AG04449 (cell line): ENCODE measurements around the gene PPP1R17.

ENCODE experiments used
- CTCF ChIA-PET: fragments of 350-600 bp; formaldehyde crosslinking; extraction: SDS; loops from one replicate; lab custom pipeline; 2021; ENCODE audit warnings: antibody characterized with exemption; lab: Yijun Ruan, JAX
- POLR2A ChIA-PET: fragments of 400-600, 350-600 bp; formaldehyde crosslinking; extraction: SDS; loops from one replicate; lab custom pipeline; 2020; ENCODE audit warnings: antibody characterized with exemption, inconsistent platforms; lab: Yijun Ruan, JAX
- DNase-seq: peaks from one replicate; pipeline ENCODE4 v3.0.0-alpha.2; 2010; ENCODE audit warnings: low read depth, low spot score
- H3K4me3 ChIP-seq: 2 replicates; pipeline ENCODE4 v1.5.1; 2011; ENCODE audit warnings: low read depth, mild to moderate bottlenecking, control low read depth, low read length
- TF ChIP-seq, protein P1 (sequence below): IDR thresholded peaks from one replicate; pipeline ENCODE4 v1.5.1; 2011; ENCODE audit warnings: mild to moderate bottlenecking, moderate library complexity, low read length, control low read depth, inconsistent platforms; ENCODE audit not compliant: insufficient read depth; ENCODE audit errors: missing control alignments

PPP1R17 gene

DNA sequence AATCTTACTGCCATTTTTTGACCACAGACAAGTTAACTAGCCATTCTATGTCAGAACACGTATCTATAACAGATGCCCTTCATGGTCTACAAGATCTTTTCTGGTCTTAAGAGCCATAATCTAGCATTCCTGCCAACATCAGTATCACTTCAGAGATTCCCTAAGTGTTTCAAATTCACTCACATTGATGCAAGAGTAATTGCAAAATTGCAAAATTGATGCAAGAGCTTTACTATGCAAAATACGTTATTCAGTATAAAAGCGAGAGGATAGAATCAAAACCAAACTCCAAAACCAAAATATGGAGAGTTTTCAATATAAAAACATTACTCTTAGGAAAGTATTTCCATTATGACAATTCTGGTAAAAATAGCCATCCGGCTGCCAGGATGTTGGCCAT lies 38.1 kb upstream of the PPP1R17 start:
- DNase-seq: no peak
- TF ChIP-seq, protein P1, sequence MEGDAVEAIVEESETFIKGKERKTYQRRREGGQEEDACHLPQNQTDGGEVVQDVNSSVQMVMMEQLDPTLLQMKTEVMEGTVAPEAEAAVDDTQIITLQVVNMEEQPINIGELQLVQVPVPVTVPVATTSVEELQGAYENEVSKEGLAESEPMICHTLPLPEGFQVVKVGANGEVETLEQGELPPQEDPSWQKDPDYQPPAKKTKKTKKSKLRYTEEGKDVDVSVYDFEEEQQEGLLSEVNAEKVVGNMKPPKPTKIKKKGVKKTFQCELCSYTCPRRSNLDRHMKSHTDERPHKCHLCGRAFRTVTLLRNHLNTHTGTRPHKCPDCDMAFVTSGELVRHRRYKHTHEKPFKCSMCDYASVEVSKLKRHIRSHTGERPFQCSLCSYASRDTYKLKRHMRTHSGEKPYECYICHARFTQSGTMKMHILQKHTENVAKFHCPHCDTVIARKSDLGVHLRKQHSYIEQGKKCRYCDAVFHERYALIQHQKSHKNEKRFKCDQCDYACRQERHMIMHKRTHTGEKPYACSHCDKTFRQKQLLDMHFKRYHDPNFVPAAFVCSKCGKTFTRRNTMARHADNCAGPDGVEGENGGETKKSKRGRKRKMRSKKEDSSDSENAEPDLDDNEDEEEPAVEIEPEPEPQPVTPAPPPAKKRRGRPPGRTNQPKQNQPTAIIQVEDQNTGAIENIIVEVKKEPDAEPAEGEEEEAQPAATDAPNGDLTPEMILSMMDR: no peak
- POLR2A ChIA-PET: no interaction called here
- no peak overlapping the region for H3K4me3 ChIP-seq
- CTCF ChIA-PET: interaction anchor here (0.6 to 3.6 kb wide), 15 partner anchors 10 to 561 kb away, joined by 3 to 27 read pairs (median 6); no protein-coding TSS in a partner anchor

DNA sequence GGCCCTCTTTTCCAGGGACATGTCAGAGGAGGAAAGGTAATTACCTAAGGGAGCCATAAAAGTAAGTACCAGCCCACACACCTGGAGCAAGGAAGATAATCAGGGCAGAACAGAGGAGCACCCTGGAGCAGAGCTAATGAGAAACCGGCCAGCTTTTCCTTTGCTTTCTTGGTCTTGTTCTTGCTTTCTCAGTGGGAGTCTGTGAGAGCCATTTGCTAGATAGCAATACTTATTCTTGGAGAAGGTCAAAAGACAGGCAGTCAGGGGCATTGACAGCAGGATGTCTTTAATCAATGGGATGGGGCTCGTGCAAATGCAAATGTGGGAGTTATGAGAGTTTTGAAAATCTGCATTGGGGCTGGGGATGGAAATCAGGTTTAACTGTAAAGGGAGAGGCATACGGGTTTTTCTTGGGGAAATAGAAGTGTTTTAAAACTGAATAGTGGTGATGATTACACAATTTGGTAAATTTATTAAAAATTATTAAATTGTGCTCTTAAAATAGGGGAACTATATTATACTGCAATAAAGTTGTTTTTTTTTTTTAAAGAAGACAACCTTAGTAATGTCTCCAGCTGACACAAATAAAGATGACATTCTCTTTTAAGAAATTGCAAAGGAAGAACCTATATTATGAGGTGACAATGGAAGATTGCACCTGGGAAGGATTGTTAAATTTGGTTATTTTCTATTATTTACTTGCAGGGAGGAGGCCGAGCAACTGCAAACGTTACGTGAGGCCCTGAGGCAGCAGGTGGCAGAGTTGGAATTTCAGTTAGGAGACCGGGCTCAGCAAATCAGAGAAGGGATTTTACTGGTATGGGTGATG lies 35.6 kb upstream of the PPP1R17 start:
- no peak for DNase-seq
- POLR2A ChIA-PET: no interaction called here
- CTCF ChIA-PET: interaction anchor here (0.8 to 3.6 kb wide), 3 partner anchors 83 to 554 kb away, joined by 3 to 27 read pairs (median 6); no protein-coding TSS in a partner anchor
- no peak overlapping the region for H3K4me3 ChIP-seq
- TF ChIP-seq, protein P1: no peak

DNA sequence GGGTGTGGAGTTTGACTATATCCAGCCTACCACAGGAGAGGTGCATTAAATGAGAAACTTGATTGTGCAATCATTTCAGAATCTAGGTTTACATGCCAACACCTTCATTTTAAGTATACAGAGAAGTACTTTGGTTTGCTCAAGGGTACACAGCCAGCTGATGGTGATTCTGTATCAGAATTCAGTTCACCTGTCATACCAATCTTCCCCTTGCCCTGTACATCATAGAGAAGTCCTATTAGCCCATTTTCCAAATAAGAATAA lies 35.0 kb upstream of the PPP1R17 start:
- no peak for DNase-seq
- POLR2A ChIA-PET: no interaction called here
- no peak overlapping the region for H3K4me3 ChIP-seq
- TF ChIP-seq, protein P1: no peak
- CTCF ChIA-PET: interaction anchor here (1.6 kb wide), 1 partner anchor 83 kb away, joined by 6 read pairs; no protein-coding TSS in a partner anchor

DNA sequence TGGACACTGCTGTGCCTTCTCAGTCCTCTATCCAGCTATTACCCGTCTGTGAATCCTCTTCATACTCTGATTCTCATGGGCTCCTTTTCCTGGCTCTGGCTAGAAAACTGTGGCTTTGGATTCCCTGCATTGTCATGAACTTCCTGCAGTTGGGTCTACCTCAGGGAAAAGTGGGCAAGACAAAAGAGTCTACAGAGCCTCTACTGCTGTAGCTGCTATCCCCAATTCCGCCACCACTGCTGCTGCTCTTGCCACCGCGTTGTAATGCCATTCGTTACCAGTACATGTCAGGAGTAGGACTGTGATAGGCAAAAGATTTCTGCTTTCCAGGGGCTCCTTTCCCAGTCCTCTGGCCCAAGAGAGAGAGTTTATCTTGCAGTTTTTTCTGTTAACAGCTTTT lies 23.9 kb upstream of the PPP1R17 start:
- ChIA-PET POLR2A (no interaction called here), CTCF (interaction anchor here (1.2 to 1.5 kb wide), 2 partner anchors 14 to 544 kb away, joined by 3 read pairs; no protein-coding TSS in a partner anchor)
- TF ChIP-seq, protein P1: no peak
- no peak overlapping the region for H3K4me3 ChIP-seq
- no peak for DNase-seq

DNA sequence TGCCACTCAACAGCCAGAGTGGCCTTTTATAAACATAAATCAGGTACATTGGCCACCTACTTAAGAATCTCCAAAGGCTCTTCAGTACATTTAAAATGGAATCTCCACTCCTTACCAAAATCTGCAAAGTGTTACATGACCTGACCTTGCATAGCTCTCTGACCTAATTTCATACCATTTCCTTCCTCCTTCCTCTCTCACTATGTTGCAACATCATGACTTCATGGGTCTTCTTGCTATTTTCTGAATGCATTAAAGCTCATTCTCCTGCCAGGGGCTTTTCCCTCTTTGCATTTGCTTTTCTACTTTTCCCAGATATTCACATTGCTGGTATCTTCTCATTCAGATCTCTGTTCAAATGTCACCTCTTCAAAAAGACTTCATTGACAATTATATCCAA lies 22.1 kb upstream of the PPP1R17 start:
- no peak for DNase-seq
- no peak overlapping the region for H3K4me3 ChIP-seq
- ChIA-PET POLR2A (no interaction called here), CTCF (interaction anchor here (1.6 kb wide), 1 partner anchor 32 kb away, joined by 6 read pairs; no protein-coding TSS in a partner anchor)
- TF ChIP-seq, protein P1: no peak

DNA sequence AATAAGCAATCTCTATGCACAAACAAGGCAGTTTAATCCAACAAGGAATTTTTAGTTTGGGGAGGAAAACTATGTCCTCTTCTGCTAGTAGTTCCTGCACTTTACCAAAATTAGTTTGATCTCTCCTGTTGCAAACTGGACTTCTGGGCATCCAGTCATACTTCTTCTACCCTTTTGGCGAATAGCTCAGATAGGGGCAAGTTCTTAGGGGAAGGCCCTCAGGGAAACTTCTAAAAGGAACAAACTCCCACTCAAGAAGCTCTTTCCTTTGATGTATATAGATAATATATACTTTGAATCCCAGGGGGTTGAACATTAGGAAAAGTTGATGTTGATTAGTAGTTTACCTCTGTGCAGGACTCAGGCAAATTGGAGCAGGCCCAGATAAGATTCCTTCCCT lies 21.5 kb upstream of the PPP1R17 start:
- TF ChIP-seq, protein P1: no peak
- POLR2A ChIA-PET: no interaction called here
- no peak for DNase-seq

More for the DNA sequence above, 21.5 kb upstream of the PPP1R17 start:
- CTCF ChIA-PET: interaction anchor here (0.7 to 1.6 kb wide), 2 partner anchors 14 to 32 kb away, joined by 3 to 6 read pairs; no protein-coding TSS in a partner anchor
- H3K4me3 ChIP-seq: no peak overlapping the region
